Prostate gland (tissue), 2 donors: ENCODE measurements around the gene TFCP2.

Experiments
- POLR2AphosphoS5 ChIP-seq: sonication (generic); formaldehyde crosslinking; IDR thresholded peaks from one replicate; pipeline ENCODE4 v1.6.1; 2017; ENCODE audit warnings: antibody characterized with exemption
- TF ChIP-seq, protein P1 (sequence below), 4 experiments: fragments of 200-600 bp in 2 of 4; fragments of 450-650 bp in 2 of 4; sonication (generic) in 2 of 4; IDR thresholded peaks; 1 replicate in 3 of 4; 2 replicates in 1 of 4; pipeline ENCODE4 v1.5.1; 2016 to 2019; ENCODE audit warnings: antibody characterized with exemption in 4 of 4, mild to moderate bottlenecking in 2 of 4, moderate library complexity in 2 of 4

DNA sequence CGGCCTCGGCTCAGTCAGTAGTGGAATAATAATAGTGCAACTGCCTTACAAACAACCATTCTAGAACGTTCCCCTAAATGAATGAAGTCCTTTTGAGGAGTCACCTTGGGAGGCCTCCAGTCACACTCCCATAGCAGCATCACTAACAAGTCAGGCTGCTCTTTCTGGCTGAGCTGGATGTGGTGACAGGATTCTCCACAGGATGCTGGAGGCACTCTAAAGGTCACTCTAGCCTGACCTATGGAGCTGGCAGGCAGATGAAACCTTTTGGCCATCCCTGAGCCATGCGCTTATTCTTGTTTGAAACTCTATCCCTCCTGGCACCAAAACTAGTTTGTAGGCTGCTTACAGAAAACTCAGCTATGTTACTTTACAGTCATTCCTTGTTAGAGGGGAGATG is 17.9 kb upstream of the TFCP2 start:
- TF ChIP-seq, protein P1, sequence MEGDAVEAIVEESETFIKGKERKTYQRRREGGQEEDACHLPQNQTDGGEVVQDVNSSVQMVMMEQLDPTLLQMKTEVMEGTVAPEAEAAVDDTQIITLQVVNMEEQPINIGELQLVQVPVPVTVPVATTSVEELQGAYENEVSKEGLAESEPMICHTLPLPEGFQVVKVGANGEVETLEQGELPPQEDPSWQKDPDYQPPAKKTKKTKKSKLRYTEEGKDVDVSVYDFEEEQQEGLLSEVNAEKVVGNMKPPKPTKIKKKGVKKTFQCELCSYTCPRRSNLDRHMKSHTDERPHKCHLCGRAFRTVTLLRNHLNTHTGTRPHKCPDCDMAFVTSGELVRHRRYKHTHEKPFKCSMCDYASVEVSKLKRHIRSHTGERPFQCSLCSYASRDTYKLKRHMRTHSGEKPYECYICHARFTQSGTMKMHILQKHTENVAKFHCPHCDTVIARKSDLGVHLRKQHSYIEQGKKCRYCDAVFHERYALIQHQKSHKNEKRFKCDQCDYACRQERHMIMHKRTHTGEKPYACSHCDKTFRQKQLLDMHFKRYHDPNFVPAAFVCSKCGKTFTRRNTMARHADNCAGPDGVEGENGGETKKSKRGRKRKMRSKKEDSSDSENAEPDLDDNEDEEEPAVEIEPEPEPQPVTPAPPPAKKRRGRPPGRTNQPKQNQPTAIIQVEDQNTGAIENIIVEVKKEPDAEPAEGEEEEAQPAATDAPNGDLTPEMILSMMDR (IDR thresholded peaks at IDR 0.05), result no peak
- no peak for TF ChIP-seq POLR2AphosphoS5
